ENCODE results near the gene RUFY2.

The RUFY2 gene

DNA sequence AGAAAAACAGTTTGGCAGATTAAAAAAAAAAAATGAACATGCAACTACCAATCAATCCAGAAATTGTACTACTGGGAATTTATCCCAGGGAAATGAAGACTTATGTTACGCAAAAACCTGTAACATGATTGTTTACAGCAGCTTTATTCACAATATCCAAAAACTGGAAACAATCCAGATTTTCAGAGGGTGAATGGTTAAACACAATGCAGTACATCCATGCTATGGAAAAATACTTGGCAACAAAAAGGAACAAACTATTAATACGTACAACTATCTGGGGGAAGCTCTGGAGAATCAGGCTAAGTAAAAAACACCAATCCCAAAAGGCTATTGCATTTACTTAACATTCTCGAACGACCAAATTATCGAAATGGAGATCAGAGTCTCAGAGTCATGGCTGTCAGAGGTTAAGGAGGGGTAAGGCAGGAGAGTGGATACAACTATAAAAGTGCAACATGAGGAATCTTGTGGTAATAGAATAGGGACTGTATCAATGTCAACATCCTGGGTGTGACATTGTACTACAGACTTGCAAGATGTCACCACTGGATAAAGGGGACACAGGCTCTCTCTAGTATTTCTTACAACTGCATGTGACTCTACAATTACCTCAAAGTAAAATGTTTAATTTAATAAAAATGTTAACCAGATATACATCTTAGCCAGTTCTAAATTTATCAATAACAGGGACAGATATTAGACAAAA lies 21.5 kb upstream of the RUFY2 start:
- no peak for DNase-seq (ENCODE audit: extremely low read depth, low read depth)
- TF ChIP-seq, protein P1, sequence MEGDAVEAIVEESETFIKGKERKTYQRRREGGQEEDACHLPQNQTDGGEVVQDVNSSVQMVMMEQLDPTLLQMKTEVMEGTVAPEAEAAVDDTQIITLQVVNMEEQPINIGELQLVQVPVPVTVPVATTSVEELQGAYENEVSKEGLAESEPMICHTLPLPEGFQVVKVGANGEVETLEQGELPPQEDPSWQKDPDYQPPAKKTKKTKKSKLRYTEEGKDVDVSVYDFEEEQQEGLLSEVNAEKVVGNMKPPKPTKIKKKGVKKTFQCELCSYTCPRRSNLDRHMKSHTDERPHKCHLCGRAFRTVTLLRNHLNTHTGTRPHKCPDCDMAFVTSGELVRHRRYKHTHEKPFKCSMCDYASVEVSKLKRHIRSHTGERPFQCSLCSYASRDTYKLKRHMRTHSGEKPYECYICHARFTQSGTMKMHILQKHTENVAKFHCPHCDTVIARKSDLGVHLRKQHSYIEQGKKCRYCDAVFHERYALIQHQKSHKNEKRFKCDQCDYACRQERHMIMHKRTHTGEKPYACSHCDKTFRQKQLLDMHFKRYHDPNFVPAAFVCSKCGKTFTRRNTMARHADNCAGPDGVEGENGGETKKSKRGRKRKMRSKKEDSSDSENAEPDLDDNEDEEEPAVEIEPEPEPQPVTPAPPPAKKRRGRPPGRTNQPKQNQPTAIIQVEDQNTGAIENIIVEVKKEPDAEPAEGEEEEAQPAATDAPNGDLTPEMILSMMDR (IDR thresholded peaks at IDR 0.05; ENCODE audit: low read depth, low read length): no peak

DNA sequence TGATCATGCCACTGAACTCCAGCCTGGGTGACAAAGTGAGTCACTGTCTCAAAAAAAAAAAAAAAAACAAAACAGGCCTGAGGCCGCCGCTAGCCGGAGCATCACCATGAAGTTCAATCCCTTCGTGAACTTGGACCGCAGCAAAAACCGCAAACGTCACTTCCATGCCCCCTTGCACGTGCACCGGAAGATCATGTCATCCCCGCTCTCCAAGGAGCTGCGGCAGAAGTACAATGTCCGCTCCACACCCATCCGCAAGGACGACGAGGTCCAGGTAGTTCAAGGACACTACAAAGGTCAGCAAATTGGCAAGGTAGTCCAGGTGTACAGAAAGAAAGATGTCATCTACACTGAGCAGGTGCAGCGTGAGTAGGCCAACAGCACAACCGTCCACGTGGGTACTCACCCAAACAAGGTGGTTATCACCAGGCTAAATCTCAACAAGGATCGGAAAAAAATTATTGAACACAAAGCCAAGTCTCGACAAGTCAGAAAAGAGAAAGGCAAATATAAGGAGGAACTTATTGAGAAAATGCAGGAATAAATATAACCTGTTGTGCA lies 17.5 kb upstream of the RUFY2 start:
- TF ChIP-seq, protein P1 (IDR thresholded peaks at IDR 0.05; ENCODE audit: low read depth, low read length): no peak
- no peak for DNase-seq (ENCODE audit: extremely low read depth, low read depth)

DNA sequence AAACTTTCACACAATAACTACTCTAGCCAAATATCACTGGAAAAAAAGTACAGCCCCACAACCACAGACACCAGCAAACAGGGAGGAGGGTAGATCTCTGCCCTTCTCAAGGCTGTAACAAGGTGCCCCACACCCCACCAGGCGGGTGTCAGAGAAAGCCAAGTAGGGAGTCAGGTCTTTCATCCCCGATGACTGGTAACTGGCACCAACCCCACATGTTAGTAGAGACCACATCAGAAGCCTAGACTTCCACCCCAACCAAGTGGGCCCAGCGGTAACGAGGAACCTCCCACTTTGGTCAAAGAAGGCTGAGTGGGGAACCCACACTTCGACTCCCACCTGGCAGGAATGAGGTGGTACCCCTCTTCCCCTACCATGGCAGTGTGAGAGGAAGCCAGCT lies 16.4 kb upstream of the RUFY2 start:
- no peak for DNase-seq (ENCODE audit: extremely low read depth, low read depth)
- TF ChIP-seq, protein P1 (IDR thresholded peaks at IDR 0.05; ENCODE audit: low read depth, low read length): no peak

DNA sequence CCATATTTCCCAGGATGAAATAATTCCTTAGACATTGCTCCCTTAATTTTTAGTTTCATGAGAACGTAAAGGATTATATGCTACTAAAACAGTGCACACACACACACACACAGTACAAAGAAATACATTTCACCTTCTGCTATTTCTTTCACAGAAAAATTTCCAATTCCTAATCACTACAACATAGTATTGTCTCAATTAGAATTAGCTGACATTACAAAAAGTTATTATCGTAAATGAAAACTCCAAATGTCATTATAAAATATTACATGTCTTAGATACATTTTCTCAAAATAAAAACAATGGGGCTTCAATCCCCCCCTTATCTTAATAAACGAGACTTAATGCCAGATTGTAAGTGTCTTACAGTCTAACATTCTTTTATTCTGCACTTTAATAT lies 12.3 kb upstream of the RUFY2 start:
- no peak for DNase-seq (ENCODE audit: extremely low read depth, low read depth)
- TF ChIP-seq, protein P1 (IDR thresholded peaks at IDR 0.05; ENCODE audit: low read depth, low read length): no peak

DNA sequence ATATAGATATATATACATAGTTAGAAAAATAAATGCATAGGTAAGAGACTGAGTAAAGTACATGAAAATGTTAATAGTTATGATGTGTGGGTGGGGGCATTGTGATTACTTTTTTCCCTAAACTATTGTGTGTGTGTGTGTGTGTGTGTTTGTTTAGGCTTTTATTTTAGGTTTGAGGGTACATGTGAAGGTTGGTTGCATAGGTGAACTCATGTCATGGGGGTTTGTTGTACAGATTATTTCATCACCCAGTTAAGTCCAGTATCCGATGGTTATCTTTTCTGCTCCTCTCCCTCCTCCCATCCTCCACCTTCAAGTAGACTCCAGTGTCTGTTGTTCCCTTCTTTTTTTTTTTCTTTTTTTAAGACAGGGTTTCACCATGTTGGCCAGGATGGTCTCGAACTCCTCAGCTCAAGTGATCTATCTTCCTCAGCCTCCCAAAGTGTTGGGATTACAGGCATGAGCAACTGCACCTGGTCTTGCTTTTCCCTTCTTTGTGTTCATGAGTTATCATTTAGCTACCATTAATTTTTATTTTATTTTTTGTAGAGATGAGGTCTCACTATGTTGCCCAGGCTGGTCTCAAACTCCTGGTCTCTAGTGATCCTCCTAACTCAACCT lies 1.9 kb upstream of the RUFY2 start:
- TF ChIP-seq, protein P1 (IDR thresholded peaks at IDR 0.05; ENCODE audit: low read depth, low read length): no peak
- no peak for DNase-seq (ENCODE audit: extremely low read depth, low read depth)

DNA sequence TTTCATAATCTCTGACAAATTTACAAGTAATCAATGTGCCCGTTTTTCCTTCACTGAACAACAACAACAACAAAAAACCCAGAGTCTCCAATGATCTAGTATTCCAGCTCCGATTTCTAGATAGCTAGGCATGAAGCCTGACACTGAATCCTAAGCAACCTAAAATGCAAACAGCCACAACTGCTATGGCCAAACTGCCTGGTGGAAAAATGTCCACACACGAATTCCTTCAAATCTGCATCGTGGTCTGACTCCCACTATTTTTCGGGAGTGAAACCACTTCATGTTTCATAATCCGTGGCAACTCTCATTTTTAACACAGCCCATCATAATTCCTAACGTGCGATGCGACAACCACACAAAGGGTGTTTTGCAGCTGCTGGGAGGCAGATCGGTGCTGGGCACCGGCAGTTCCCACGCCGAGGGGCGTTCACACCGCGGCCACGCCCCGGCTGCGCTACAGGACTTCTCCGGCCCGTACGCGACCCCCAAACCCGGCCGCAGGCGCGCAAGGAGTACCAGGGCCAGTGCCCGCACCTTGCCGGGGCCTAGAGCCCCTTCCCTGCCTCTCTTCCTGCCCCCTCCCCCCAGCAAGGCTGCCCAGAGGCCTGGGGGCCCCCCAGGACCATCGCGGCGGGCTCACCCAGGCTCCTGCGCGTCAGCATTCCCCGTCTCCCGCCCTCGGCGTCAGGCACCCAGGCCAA lies 814 bp downstream of the RUFY2 start:
- TF ChIP-seq, protein P1 (IDR thresholded peaks at IDR 0.05; ENCODE audit: low read depth, low read length): no peak
- peak; percentile 34 for DNase-seq (ENCODE audit: extremely low read depth, low read depth)

DNA sequence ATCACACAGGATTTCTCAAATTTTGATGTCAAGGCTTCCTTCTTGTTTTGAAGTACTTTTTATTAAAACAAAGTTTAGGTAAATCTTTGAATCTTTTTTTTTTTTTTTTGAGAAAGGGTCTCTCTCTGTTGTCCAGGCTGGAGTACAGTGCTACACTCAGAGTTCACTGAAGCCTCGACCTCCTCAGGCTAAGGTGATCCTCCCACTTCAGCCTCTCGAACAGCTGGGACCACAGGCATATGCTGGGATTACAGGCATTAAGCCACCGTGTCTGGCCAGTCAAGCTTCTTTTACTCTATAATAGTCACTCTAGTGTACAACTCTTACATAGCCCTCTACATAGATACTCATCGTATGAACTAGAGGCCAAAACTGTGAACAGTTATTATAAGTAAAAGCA lies 3.4 kb downstream of the RUFY2 start:
- TF ChIP-seq, protein P1 (IDR thresholded peaks at IDR 0.05; ENCODE audit: low read depth, low read length): no peak
- DNase-seq (ENCODE audit: extremely low read depth, low read depth): no peak
